ENCODE data around the gene ZDHHC9. TPM values are rescaled to one million over a fixed set of nuclear protein-coding genes. Genes with fewer than 3 reads are reported as not detected.

Gene ZDHHC9
- total RNA-seq, 1 experiment from 2014 or later, result 30.5 TPM

DNA sequence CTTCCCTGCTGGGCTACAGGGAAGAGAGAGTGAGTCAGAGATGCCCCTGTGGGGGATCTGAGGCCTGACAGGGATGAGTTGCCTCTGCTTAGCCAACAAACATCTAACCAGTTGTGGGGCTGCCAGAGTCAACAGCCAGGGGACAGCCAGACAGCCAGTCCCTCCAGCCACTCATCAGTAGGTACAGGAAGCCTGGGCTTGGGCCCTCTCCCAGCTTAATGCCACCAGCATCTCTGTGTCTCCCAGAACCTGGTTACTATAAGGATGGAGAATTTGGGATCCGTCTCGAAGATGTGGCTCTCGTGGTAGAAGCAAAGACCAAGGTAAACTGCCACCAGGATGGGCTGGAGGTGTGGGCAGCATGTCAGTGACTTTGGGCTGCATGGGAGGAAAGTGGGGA lies 81.2 kb downstream of the ZDHHC9 start:
- ChIA-PET POLR2A (ENCODE audit: unreplicated experiment) (no interaction called here), CTCF (no interaction called here)
- no peaks in the 10 kb centered on the region for H3K4me1 ChIP-seq (ENCODE audit: insufficient read depth, low read length)
- no peak for DNase-seq
- no peaks in the 10 kb centered on the region for H3K9me2 ChIP-seq (replicated peaks; ENCODE audit: low read length)
- no peak overlapping the region for H2AFZ ChIP-seq (ENCODE audit: low read length)
- no peaks in the 10 kb centered on the region for H3K27me3 ChIP-seq (ENCODE audit: low read length)
- no peaks in the 10 kb centered on the region for H3K36me3 ChIP-seq (ENCODE audit: low read depth, low read length)
- no peak overlapping the region for H3K27ac ChIP-seq (ENCODE audit: low read length)
- intact Hi-C loops (cut with micrococcal nuclease), result no loop called here
- BruUV-seq (replicated peaks), result no TSS peak
- H3K79me2 ChIP-seq (ENCODE audit: low read length), result no peaks in the 10 kb centered on the region
- H3K4me3 ChIP-seq (ENCODE audit: low read length), result no peak overlapping the region
- H3K9ac ChIP-seq (ENCODE audit: low read length), result no peak overlapping the region
- H3K9me3 ChIP-seq (ENCODE audit: low read length), result no peaks in the 10 kb centered on the region
- H3K4me2 ChIP-seq (ENCODE audit: low read length), result no peak overlapping the region
- TF ChIP-seq EZH2phosphoT487 (IDR thresholded peaks at IDR 0.05; ENCODE audit: borderline replicate concordance, low read length), result no peak
- no peak for TF ChIP-seq CTCF (conservative IDR thresholded peaks at IDR 0.05; ENCODE audit: low read depth, low read length)
- no peak for TF ChIP-seq EZH2 (IDR thresholded peaks at IDR 0.05; ENCODE audit: low read length, unreplicated experiment)
- H3F3A ChIP-seq (ENCODE audit: low read length, unreplicated experiment), result no peaks in the 10 kb centered on the region
- no peak for ATAC-seq
- H4K20me1 ChIP-seq (ENCODE audit: low read length), result no peaks in the 10 kb centered on the region

- Histone ChIP-seq H3K27ac (ENCODE audit: low read length) (no peak overlapping the region), H3K36me3 (ENCODE audit: low read depth, low read length) (no peaks in the 10 kb centered on the region), H3K79me2 (ENCODE audit: low read length) (no peaks in the 10 kb centered on the region), H3K4me2 (ENCODE audit: low read length) (no peak overlapping the region), H4K20me1 (ENCODE audit: low read length) (no peaks in the 10 kb centered on the region), H2AFZ (ENCODE audit: low read length) (no peak overlapping the region), H3K4me1 (ENCODE audit: insufficient read depth, low read length) (no peaks in the 10 kb centered on the region), H3F3A (ENCODE audit: low read length, unreplicated experiment) (no peaks in the 10 kb centered on the region), H3K9me3 (ENCODE audit: low read length) (no peaks in the 10 kb centered on the region), H3K9me2 (replicated peaks; ENCODE audit: low read length) (no peaks in the 10 kb centered on the region), H3K27me3 (ENCODE audit: low read length) (no peaks in the 10 kb centered on the region), H3K9ac (ENCODE audit: low read length) (no peak overlapping the region), H3K4me3 (ENCODE audit: low read length) (no peak overlapping the region)
- no peak for ATAC-seq
- intact Hi-C loops (cut with micrococcal nuclease), result no loop called here
- CTCF ChIA-PET, result no interaction called here
- no peak for TF ChIP-seq EZH2phosphoT487 (IDR thresholded peaks at IDR 0.05; ENCODE audit: borderline replicate concordance, low read length)
- TF ChIP-seq EZH2 (IDR thresholded peaks at IDR 0.05; ENCODE audit: low read length, unreplicated experiment), result no peak
- TF ChIP-seq CTCF (conservative IDR thresholded peaks at IDR 0.05; ENCODE audit: low read depth, low read length), result no peak
- POLR2A ChIA-PET (ENCODE audit: unreplicated experiment), result no interaction called here
- DNase-seq, result no peak
- no TSS peak for BruUV-seq (replicated peaks)
These were observed 82.1 kb downstream of the ZDHHC9 start for GRCh38 chrX:129761596-129761995.

GRCh38 chrX:129760981-129761380 lies 82.7 kb downstream of the ZDHHC9 start:
- POLR2A ChIA-PET (ENCODE audit: unreplicated experiment), result no interaction called here
- Histone ChIP-seq H3K79me2 (ENCODE audit: low read length) (no peaks in the 10 kb centered on the region), H4K20me1 (ENCODE audit: low read length) (no peaks in the 10 kb centered on the region), H3K9ac (ENCODE audit: low read length) (no peak overlapping the region), H3K4me3 (ENCODE audit: low read length) (no peak overlapping the region), H3F3A (ENCODE audit: low read length, unreplicated experiment) (no peaks in the 10 kb centered on the region), H3K4me2 (ENCODE audit: low read length) (no peak overlapping the region), H3K9me3 (ENCODE audit: low read length) (no peaks in the 10 kb centered on the region), H3K4me1 (ENCODE audit: insufficient read depth, low read length) (no peaks in the 10 kb centered on the region), H3K27ac (ENCODE audit: low read length) (no peak overlapping the region), H3K36me3 (ENCODE audit: low read depth, low read length) (no peaks in the 10 kb centered on the region), H2AFZ (ENCODE audit: low read length) (no peak overlapping the region), H3K9me2 (replicated peaks; ENCODE audit: low read length) (no peaks in the 10 kb centered on the region), H3K27me3 (ENCODE audit: low read length) (no peaks in the 10 kb centered on the region)
- CTCF ChIA-PET, result no interaction called here
- no peak for ATAC-seq
- no peak for DNase-seq
- TF ChIP-seq EZH2phosphoT487 (IDR thresholded peaks at IDR 0.05; ENCODE audit: borderline replicate concordance, low read length) (no peak), EZH2 (IDR thresholded peaks at IDR 0.05; ENCODE audit: low read length, unreplicated experiment) (no peak), CTCF (conservative IDR thresholded peaks at IDR 0.05; ENCODE audit: low read depth, low read length) (no peak)
- intact Hi-C loops (cut with micrococcal nuclease), result no loop called here
- BruUV-seq (replicated peaks), result no TSS peak

Measured in PC-3 (cell line).